Mammary epithelial cell (primary cell): ENCODE data around the gene ADGRG1.

Source experiments
- EZH2 ChIP-seq: IDR thresholded peaks from 2 replicates; pipeline ENCODE4 v1.6.1; 2012; ENCODE audit warnings: low read length, inconsistent platforms, borderline replicate concordance
- TF ChIP-seq, protein P1 (sequence below), 2 donors: IDR thresholded peaks in 1 of 2; conservative IDR thresholded peaks in 1 of 2; 2 replicates each; pipeline ENCODE4 v1.5.1; 2011 to 2012; ENCODE audit warnings: inconsistent platforms in 2 of 2, low read length in 2 of 2, mild to moderate bottlenecking in 2 of 2, control low read depth in 1 of 2, low read depth in 1 of 2; ENCODE audit not compliant: insufficient read depth in 1 of 2; ENCODE audit errors: extremely low read depth in 1 of 2

DNA sequence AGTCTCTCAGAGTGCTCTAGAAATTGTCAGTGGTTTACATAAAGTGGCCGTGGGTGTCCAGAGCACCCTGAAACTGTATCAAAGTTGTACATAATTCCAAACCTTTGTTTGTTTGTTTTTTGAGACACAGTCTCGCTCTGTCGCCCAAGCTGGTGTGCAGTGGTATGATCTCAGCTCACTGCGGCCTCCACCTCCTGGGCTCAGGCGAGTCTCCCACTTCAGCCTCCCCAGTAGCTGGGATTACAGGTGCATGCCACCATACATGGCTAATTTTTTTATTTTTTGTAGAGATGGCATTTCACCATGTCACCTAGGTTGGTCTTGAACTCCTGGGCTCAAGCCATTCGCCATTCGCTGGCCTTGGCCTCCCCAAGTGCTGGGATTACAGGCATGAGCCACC lies 24.3 kb upstream of the ADGRG1 start:
- TF ChIP-seq, protein P1, sequence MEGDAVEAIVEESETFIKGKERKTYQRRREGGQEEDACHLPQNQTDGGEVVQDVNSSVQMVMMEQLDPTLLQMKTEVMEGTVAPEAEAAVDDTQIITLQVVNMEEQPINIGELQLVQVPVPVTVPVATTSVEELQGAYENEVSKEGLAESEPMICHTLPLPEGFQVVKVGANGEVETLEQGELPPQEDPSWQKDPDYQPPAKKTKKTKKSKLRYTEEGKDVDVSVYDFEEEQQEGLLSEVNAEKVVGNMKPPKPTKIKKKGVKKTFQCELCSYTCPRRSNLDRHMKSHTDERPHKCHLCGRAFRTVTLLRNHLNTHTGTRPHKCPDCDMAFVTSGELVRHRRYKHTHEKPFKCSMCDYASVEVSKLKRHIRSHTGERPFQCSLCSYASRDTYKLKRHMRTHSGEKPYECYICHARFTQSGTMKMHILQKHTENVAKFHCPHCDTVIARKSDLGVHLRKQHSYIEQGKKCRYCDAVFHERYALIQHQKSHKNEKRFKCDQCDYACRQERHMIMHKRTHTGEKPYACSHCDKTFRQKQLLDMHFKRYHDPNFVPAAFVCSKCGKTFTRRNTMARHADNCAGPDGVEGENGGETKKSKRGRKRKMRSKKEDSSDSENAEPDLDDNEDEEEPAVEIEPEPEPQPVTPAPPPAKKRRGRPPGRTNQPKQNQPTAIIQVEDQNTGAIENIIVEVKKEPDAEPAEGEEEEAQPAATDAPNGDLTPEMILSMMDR (conservative IDR thresholded peaks at IDR 0.05 in 1 of 2, IDR thresholded peaks at IDR 0.05 in 1 of 2; ENCODE audit: extremely low read depth in 1 of 2, insufficient read depth in 1 of 2, low read depth in 1 of 2, low read length in 2 of 2) = no peak
- TF ChIP-seq EZH2 = no peak
